ENCODE measurements around the gene TMEM132C.

- TF ChIP-seq, protein P1, sequence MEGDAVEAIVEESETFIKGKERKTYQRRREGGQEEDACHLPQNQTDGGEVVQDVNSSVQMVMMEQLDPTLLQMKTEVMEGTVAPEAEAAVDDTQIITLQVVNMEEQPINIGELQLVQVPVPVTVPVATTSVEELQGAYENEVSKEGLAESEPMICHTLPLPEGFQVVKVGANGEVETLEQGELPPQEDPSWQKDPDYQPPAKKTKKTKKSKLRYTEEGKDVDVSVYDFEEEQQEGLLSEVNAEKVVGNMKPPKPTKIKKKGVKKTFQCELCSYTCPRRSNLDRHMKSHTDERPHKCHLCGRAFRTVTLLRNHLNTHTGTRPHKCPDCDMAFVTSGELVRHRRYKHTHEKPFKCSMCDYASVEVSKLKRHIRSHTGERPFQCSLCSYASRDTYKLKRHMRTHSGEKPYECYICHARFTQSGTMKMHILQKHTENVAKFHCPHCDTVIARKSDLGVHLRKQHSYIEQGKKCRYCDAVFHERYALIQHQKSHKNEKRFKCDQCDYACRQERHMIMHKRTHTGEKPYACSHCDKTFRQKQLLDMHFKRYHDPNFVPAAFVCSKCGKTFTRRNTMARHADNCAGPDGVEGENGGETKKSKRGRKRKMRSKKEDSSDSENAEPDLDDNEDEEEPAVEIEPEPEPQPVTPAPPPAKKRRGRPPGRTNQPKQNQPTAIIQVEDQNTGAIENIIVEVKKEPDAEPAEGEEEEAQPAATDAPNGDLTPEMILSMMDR (IDR thresholded peaks at IDR 0.05; ENCODE audit: low read depth, low read length, poor library complexity, severe bottlenecking), result no peak
- TF ChIP-seq EZH2phosphoT487 (IDR thresholded peaks at IDR 0.05; ENCODE audit: borderline replicate concordance, low read length), result no peak
Measured at GRCh38 chr12:128276471-128276870, 9.5 kb downstream of the TMEM132C start.

Data from DOHH2 (cell line).